ENCODE results near the gene TFDP1. TPM values are rescaled to one million over a fixed set of nuclear protein-coding genes. Genes with fewer than 3 reads are reported as not detected.

The TFDP1 gene
- total and polyA plus RNA-seq, 3 donors from 2014 or later, result 72.4 to 135 (median 73.1) TPM

DNA sequence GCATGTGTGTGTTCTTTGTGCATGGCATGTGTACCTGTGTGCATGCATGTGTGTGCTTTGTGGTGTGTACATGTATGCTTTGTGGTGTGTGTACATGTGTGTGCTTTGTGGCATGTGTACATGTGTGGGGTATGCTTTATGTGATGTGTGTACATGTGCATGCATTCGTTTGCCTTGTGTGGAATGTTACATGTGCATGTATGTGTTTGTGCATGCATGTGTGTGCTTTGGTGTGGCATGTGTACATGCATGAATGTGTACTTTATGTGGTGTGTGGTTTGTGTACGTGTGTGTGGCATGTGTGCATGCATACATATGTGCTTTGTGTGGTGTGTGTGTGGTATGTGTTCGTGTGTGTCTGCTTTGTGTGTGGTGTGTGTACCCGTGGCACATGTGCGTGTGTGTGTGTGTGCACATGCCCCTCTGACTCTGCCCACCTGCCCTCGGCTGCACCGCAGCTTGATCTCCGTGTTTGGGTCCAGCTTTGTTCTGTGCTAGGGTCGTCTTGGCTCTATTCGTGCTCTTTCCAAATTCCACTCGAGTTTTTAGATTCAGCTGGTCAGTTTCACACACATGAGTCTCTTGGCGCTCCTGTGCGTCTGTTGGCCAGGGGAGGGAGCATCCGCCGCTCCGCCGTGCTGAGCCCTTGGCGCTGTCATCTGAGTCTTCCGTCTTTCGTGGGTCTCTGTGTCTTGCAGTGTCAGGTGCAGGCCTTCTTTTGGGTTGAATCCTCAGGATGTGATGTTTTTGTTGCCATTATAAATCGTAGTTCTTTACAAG, 46.5 kb upstream of the TFDP1 start:
- TF ChIP-seq POLR2A (IDR thresholded peaks at IDR 0.05), result no peak
- TF ChIP-seq, protein P1, sequence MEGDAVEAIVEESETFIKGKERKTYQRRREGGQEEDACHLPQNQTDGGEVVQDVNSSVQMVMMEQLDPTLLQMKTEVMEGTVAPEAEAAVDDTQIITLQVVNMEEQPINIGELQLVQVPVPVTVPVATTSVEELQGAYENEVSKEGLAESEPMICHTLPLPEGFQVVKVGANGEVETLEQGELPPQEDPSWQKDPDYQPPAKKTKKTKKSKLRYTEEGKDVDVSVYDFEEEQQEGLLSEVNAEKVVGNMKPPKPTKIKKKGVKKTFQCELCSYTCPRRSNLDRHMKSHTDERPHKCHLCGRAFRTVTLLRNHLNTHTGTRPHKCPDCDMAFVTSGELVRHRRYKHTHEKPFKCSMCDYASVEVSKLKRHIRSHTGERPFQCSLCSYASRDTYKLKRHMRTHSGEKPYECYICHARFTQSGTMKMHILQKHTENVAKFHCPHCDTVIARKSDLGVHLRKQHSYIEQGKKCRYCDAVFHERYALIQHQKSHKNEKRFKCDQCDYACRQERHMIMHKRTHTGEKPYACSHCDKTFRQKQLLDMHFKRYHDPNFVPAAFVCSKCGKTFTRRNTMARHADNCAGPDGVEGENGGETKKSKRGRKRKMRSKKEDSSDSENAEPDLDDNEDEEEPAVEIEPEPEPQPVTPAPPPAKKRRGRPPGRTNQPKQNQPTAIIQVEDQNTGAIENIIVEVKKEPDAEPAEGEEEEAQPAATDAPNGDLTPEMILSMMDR (IDR thresholded peaks at IDR 0.05), result no peak
- peak; percentile 12 for DNase-seq
- peaks cover 10% of the 10 kb centered on the region for H3K4me1 ChIP-seq

DNA sequence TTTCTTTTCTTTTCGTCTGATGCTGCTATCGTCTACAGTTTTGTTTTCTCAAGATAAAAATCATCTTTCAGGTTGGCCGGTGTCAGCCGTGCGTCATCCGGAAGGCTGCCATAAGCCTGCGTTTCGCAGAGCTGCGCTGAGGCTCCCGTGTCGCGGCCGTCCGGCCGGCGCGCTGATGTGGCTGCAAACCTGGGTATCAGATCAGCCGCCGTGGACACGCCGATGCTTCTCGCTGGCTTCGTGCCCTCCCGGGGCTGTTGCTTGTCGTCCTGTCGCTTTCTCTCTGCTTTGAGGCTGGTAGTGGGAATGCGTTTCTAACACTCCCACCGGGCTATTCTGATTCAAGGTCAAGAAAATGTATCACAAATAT, 45.9 kb upstream of the TFDP1 start:
- H3K4me1 ChIP-seq, result peaks cover 4% of the 10 kb centered on the region
- no peaks in the 10 kb centered on the region for H3K27me3 ChIP-seq
- peak; percentile 61 for DNase-seq
- no peaks in the 10 kb centered on the region for H3K9me3 ChIP-seq
- WGBS, 2 donors, result 55 to 84% methylated on average over 28 of the region's 28 CpGs
- H3K27ac ChIP-seq, result no peak overlapping the region
- intact Hi-C loops (cut with DNase I; ENCODE audit: low total_unique reads), result no loop called here
- no peak overlapping the region for H3K4me3 ChIP-seq
- H3K36me3 ChIP-seq (ENCODE audit: low read depth, missing control alignments), result no peaks in the 10 kb centered on the region
- TF ChIP-seq, protein P1 (IDR thresholded peaks at IDR 0.05), result no peak
- TF ChIP-seq POLR2A (IDR thresholded peaks at IDR 0.05), result no peak

More for the DNA sequence above, 46.5 kb upstream of the TFDP1 start:
- H3K36me3 ChIP-seq (ENCODE audit: low read depth, missing control alignments), result no peaks in the 10 kb centered on the region
- no peaks in the 10 kb centered on the region for H3K27me3 ChIP-seq
- no peaks in the 10 kb centered on the region for H3K9me3 ChIP-seq
- no peak overlapping the region for H3K27ac ChIP-seq
- WGBS, 2 donors, result 83 to 87% methylated on average over 21 of the region's 21 CpGs
- no peak overlapping the region for H3K4me3 ChIP-seq
- intact Hi-C loops (cut with DNase I; ENCODE audit: low total_unique reads), result no loop called here

DNA sequence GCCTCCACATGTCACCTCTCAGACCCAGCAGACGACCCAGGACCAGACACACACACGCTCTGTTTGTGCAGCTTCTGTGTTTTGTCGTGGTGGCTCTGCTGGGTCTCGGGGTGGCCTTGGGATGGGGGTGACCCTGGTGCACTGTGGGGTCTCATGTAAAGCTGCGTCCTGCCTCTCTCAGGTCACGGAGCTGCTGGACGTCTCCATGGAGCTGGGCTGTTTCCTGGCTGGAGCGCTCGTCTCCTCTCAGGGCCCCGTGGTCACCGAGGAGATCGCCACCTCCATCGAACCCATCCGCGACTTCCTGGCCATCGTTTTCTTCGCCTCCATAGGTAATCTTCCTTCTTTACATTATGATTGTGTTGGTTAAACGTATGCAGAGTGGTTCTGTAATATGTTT, 45.4 kb upstream of the TFDP1 start:
- no peaks in the 10 kb centered on the region for H3K27me3 ChIP-seq
- H3K4me3 ChIP-seq, result no peak overlapping the region
- intact Hi-C loops (cut with DNase I; ENCODE audit: low total_unique reads), result no loop called here
- no peak for TF ChIP-seq POLR2A (IDR thresholded peaks at IDR 0.05)
- peaks cover 2% of the 10 kb centered on the region for H3K4me1 ChIP-seq
- no peaks in the 10 kb centered on the region for H3K36me3 ChIP-seq (ENCODE audit: low read depth, missing control alignments)
- H3K9me3 ChIP-seq, result no peaks in the 10 kb centered on the region
- no peak for DNase-seq
- no peak overlapping the region for H3K27ac ChIP-seq
- 86 to 91% methylated on average over 18 of the region's 18 CpGs for WGBS, 2 donors

DNA sequence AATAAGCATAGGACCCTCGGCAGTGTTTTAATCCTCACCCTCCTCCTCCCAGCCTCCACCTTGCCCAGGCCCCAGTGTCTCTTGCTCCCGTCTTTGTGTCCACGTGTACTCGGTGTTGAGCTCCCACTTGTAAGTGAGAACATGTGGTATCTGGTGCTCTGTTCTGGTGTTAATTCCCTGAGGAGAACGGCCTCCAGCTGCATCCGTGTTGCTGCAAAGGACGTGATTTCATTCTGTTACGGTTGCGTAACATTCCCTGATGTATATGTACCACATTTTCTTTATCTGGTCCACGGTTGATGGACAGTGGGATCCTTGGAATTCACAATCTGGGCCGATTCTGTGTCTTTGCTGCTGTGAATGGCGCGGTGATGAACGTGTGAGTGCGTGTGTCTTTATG, 44.7 kb upstream of the TFDP1 start:
- no peaks in the 10 kb centered on the region for H3K36me3 ChIP-seq (ENCODE audit: low read depth, missing control alignments)
- no peak overlapping the region for H3K27ac ChIP-seq
- no peaks in the 10 kb centered on the region for H3K9me3 ChIP-seq
- 87 to 92% methylated on average over 15 of the region's 15 CpGs for WGBS, 2 donors
- TF ChIP-seq, protein P1 (IDR thresholded peaks at IDR 0.05), result no peak
- TF ChIP-seq POLR2A (IDR thresholded peaks at IDR 0.05), result no peak
- H3K4me3 ChIP-seq, result no peak overlapping the region
- no peaks in the 10 kb centered on the region for H3K27me3 ChIP-seq
- no peaks in the 10 kb centered on the region for H3K4me1 ChIP-seq
- intact Hi-C loops (cut with DNase I; ENCODE audit: low total_unique reads), result no loop called here
- no peak for DNase-seq

DNA sequence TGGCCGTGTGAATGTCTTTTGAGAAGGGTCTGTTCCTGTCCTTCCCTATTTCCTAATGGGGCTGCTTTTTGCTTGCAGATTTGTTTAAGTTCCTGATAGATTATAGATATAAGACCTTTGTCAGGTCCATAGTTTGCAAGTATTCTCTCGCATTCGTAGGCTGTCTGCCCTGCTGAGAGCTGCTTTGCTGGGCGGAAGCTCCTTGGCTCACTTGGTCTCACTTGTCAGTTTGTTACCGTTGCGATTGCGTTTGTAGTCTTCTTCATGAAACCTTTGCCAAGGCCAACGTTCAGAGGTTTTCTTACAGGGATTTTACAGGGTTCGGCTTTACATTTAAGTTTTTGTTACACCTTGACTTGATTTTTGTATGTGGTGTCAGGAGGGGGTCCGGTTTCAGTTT, 44.0 kb upstream of the TFDP1 start:
- TF ChIP-seq, protein P1 (IDR thresholded peaks at IDR 0.05), result no peak
- no peaks in the 10 kb centered on the region for H3K36me3 ChIP-seq (ENCODE audit: low read depth, missing control alignments)
- intact Hi-C loops (cut with DNase I; ENCODE audit: low total_unique reads), result no loop called here
- no peaks in the 10 kb centered on the region for H3K4me1 ChIP-seq
- no peaks in the 10 kb centered on the region for H3K9me3 ChIP-seq
- H3K27ac ChIP-seq, result no peak overlapping the region
- H3K4me3 ChIP-seq, result no peak overlapping the region
- 85 to 87% methylated on average over 10 of the region's 10 CpGs for WGBS, 2 donors
- no peaks in the 10 kb centered on the region for H3K27me3 ChIP-seq
- DNase-seq, result no peak
